CD14-positive monocyte (primary cell): ENCODE measurements around the gene EMID1. TPM values are rescaled to one million over a fixed set of nuclear protein-coding genes. Genes with fewer than 3 reads are reported as not detected.

ENCODE experiments used
- DNase-seq, 3 donors: peaks; one replicate each; pipeline ENCODE4 v3.0.0-alpha.2; 2011 to 2022
- H2AFZ ChIP-seq: 2 replicates; pipeline ENCODE4 v1.6.0; 2012; ENCODE audit warnings: mild to moderate bottlenecking, low read depth, low read length, inconsistent platforms; ENCODE audit not compliant: insufficient read depth, poor library complexity, severe bottlenecking
- H3K27ac ChIP-seq, 2 donors: 1 replicate in 1 of 2; 2 replicates in 1 of 2; pipeline ENCODE4 v1.5.1; 2012 to 2013; ENCODE audit warnings: low read length in 2 of 2, control low read depth in 1 of 2, inconsistent platforms in 1 of 2, low read depth in 1 of 2, mild to moderate bottlenecking in 1 of 2
- H3K27me3 ChIP-seq, 2 donors: one replicate each; pipeline versions ENCODE4 v1.6.0 to v1.6.1; 2011 to 2013; ENCODE audit warnings: low read length in 2 of 2; ENCODE audit not compliant: control insufficient read depth in 2 of 2, insufficient read depth in 2 of 2
- H3K36me3 ChIP-seq, 2 donors: replicated peaks in 1 of 2; 1 replicate in 1 of 2; 2 replicates in 1 of 2; pipeline versions ENCODE4 v1.5.1 to v1.6.1; 2012 to 2013; ENCODE audit warnings: low read length in 2 of 2, control low read depth in 1 of 2, inconsistent platforms in 1 of 2, mild to moderate bottlenecking in 1 of 2; ENCODE audit not compliant: insufficient read depth in 2 of 2, control insufficient read depth in 1 of 2
- H3K4me1 ChIP-seq, 2 donors: 1 replicate in 1 of 2; 2 replicates in 1 of 2; pipeline versions ENCODE4 v1.5.1 to v1.6.1; 2012 to 2013; ENCODE audit warnings: low read length in 2 of 2, control low read depth in 1 of 2, inconsistent platforms in 1 of 2, mild to moderate bottlenecking in 1 of 2, moderate library complexity in 1 of 2; ENCODE audit not compliant: insufficient read depth in 2 of 2, control insufficient read depth in 1 of 2
- H3K4me2 ChIP-seq: replicated peaks from 2 replicates; pipeline ENCODE3; 2012; ENCODE audit warnings: low read length, moderate library complexity, mild to moderate bottlenecking; ENCODE audit not compliant: poor library complexity, severe bottlenecking; ENCODE audit errors: extremely low read depth
- H3K4me3 ChIP-seq, 3 experiments: fragments of 200-600 bp in 1 of 3; sonication (generic) in 1 of 3; replicated peaks in 1 of 3; 1 replicate in 2 of 3; 2 replicates in 1 of 3; pipeline ENCODE4 v1.5.1; 2011 to 2013; ENCODE audit warnings: low read length in 3 of 3, mild to moderate bottlenecking in 3 of 3, control low read depth in 2 of 3, low read depth in 2 of 3, inconsistent platforms in 1 of 3, moderate library complexity in 1 of 3
- H3K79me2 ChIP-seq: 2 replicates; pipeline ENCODE4 v1.6.0; 2012; ENCODE audit warnings: mild to moderate bottlenecking, control low read depth, inconsistent platforms, low read length, moderate library complexity; ENCODE audit not compliant: insufficient read depth
- H3K9ac ChIP-seq: 2 replicates; pipeline ENCODE4 v1.6.0; 2017; ENCODE audit warnings: low read length, mild to moderate bottlenecking; ENCODE audit not compliant: insufficient read depth, poor library complexity, severe bottlenecking
- H3K9me3 ChIP-seq, 2 donors: replicated peaks in 1 of 2; 1 replicate in 1 of 2; 2 replicates in 1 of 2; pipeline versions ENCODE4 v1.5.1 to v1.6.1; 2012 to 2013; ENCODE audit warnings: low read length in 2 of 2, control low read depth in 1 of 2; ENCODE audit not compliant: control insufficient read depth in 1 of 2, insufficient read depth in 1 of 2
- H4K20me1 ChIP-seq: 2 replicates; pipeline ENCODE4 v1.6.0; 2012; ENCODE audit warnings: mild to moderate bottlenecking, low read length, control low read depth, moderate library complexity; ENCODE audit not compliant: insufficient read depth
- H3K27ac Mint-ChIP-seq, 7 donors: one replicate each; pipeline ENCODE4 v1.8.0; 2020; ENCODE audit warnings: mild to moderate bottlenecking in 7 of 7, mixed read lengths in 7 of 7, moderate library complexity in 6 of 7, inconsistent platforms in 2 of 7
- H3K27me3 Mint-ChIP-seq, 3 donors: one replicate each; pipeline ENCODE4 v1.8.0; 2021 to 2022; ENCODE audit warnings: low read depth in 3 of 3, mild to moderate bottlenecking in 3 of 3, mixed read lengths in 3 of 3, moderate library complexity in 3 of 3, inconsistent platforms in 1 of 3
- H3K36me3 Mint-ChIP-seq, 2 donors: one replicate each; pipeline ENCODE4 v1.8.0; 2020; ENCODE audit warnings: mixed read lengths in 2 of 2, inconsistent platforms in 1 of 2, mild to moderate bottlenecking in 1 of 2
- H3K4me1 Mint-ChIP-seq: one replicate; pipeline ENCODE4 v1.8.0; 2020; ENCODE audit warnings: mild to moderate bottlenecking, mixed read lengths
- H3K4me3 Mint-ChIP-seq, 2 donors: one replicate each; pipeline ENCODE4 v1.8.0; 2020; ENCODE audit warnings: mild to moderate bottlenecking in 2 of 2, mixed read lengths in 2 of 2, moderate library complexity in 1 of 2
- H3K9me3 Mint-ChIP-seq, 7 donors: one replicate each; pipeline ENCODE4 v1.8.0; 2020 to 2022; ENCODE audit warnings: mixed read lengths in 7 of 7, mild to moderate bottlenecking in 6 of 7, moderate library complexity in 6 of 7, inconsistent platforms in 2 of 7
- WGBS: methylation state at CpG from one replicate; pipeline ENCODE4 v1.1.5; 2013; ENCODE audit warnings: missing lambda C conversion rate; ENCODE audit not compliant: insufficient coverage; 5-methylcytosine and 5-hydroxymethylcytosine counted together
- intact Hi-C, 2 donors: fragments of 100-400 bp; cut with micrococcal nuclease; formaldehyde crosslinking; loops; one replicate each; pipeline versions ENCODE4 v1.15.0 to v1.15.1; 2023
- polyA plus RNA-seq, 3 donors: library from polyadenylated mRNA; depleted of rRNA in 1 of 3; unstranded in 2 of 3; stranded (reverse) in 1 of 3; fragments of 300-500 nt in 2 of 3; fragments of >200 nt in 1 of 3; fragmentation: Illumina TruSeq in 2 of 3; gene quantifications; 1 replicate in 2 of 3; 2 replicates in 1 of 3; pipeline ENCODE4 v1.2.3, GENCODE V29; 2012 to 2021
- TF ChIP-seq, protein P1 (sequence below): fragments of 200-600 bp; IDR thresholded peaks from one replicate; pipeline ENCODE4 v1.8.0; 2022; ENCODE audit warnings: antibody characterized with exemption, mild to moderate bottlenecking

EMID1 gene
- polyA plus RNA-seq, 3 donors: not detected

DNA sequence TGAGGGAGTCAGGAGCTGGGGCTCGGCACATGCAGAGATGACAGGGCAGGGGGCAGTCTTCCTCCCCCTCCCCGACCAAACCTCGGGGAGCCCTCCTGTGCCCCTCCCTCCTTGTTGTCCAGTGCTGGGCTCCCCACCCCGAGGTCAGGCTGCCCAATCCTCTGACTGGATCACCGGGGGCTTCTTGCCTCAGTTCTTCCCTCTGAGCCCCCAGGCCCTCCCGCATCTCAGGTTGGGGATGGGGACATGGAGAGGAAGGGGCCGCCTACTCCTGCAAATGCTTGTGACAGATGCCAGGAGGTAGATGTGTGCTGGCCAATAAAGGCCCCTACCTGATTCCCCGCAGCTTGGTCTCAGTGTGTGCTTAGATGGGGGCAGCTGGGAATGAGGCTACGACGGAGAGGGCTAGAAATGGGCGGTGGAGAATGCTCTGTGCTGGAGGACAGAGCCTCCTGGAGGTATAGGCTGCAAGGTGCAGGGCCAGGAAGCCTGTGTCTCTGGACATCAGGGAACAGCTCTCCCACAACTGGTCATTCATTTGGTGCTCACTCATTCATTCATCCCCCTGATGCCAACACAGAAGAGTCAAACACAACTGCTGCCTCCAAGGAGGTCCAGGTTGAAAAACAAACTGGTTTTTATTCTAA is 53.7 kb downstream of the EMID1 start:
- no peak for DNase-seq
- H3K27me3 Mint-ChIP-seq: peaks cover 0 to 5% (median 2%) of the 10 kb centered on the region in 3 donors
- peak overlapping the region in 1 of 7 donors; percentile 38 for H3K27ac Mint-ChIP-seq
- no peaks in the 10 kb centered on the region for H3K9me3 ChIP-seq
- TF ChIP-seq, protein P1, sequence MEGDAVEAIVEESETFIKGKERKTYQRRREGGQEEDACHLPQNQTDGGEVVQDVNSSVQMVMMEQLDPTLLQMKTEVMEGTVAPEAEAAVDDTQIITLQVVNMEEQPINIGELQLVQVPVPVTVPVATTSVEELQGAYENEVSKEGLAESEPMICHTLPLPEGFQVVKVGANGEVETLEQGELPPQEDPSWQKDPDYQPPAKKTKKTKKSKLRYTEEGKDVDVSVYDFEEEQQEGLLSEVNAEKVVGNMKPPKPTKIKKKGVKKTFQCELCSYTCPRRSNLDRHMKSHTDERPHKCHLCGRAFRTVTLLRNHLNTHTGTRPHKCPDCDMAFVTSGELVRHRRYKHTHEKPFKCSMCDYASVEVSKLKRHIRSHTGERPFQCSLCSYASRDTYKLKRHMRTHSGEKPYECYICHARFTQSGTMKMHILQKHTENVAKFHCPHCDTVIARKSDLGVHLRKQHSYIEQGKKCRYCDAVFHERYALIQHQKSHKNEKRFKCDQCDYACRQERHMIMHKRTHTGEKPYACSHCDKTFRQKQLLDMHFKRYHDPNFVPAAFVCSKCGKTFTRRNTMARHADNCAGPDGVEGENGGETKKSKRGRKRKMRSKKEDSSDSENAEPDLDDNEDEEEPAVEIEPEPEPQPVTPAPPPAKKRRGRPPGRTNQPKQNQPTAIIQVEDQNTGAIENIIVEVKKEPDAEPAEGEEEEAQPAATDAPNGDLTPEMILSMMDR: no peak
- H2AFZ ChIP-seq: no peak overlapping the region
- no peak overlapping the region for H3K4me3 ChIP-seq
- H3K27ac ChIP-seq: no peak overlapping the region
- no peaks in the 10 kb centered on the region for H3K79me2 ChIP-seq
- no peaks in the 10 kb centered on the region for H4K20me1 ChIP-seq
- H3K36me3 ChIP-seq: peaks cover 0 to 11% of the 10 kb centered on the region in 2 donors
- H3K4me2 ChIP-seq: no peak overlapping the region
- no peaks in the 10 kb centered on the region for H3K4me1 ChIP-seq
- H3K4me3 Mint-ChIP-seq: no peak overlapping the region
- intact Hi-C loops: no loop called here
- H3K36me3 Mint-ChIP-seq: peaks cover 7 to 13% of the 10 kb centered on the region in 2 donors
- H3K27me3 ChIP-seq: no peaks in the 10 kb centered on the region
- H3K9me3 Mint-ChIP-seq: no peaks in the 10 kb centered on the region
- 100% methylated on average over 3 of the region's 11 CpGs for WGBS
- no peak overlapping the region for H3K9ac ChIP-seq
- no peaks in the 10 kb centered on the region for H3K4me1 Mint-ChIP-seq

DNA sequence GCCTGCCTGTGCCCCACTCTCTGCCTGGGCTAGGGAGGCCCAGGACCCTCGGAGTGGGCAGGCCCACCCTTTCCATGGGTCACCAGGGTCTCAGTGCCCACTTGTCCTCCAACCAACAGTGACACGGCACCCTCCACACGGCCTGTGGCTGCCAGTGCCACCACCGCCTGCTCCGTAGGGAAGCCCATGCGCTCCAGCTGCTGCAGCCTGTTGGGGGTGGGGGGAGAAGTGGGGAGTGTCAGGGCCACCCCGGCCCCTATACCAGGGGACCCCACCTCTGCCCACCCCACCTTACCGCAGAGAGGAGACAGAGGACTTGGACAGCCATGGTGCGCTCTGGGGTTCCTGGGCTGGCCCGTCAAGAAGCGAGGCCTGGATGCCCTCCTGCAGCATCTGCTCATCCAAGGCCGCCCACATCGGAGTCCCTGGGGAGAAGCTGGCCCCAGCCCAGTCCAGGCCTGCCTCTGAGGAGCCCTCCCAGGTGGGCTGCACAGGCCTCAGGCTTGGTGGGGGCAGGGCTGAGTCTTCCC is 54.4 kb downstream of the EMID1 start:
- peaks cover 0 to 4% (median 2%) of the 10 kb centered on the region in 3 donors for H3K27me3 Mint-ChIP-seq
- no peak overlapping the region for H3K9ac ChIP-seq
- intact Hi-C loops: loop anchor here in 1 of 2 donors (10.0 kb wide), 1 partner anchor 125 kb away; the partner anchor contains the start of gene AP1B1

More for the DNA sequence above, 54.4 kb downstream of the EMID1 start:
- DNase-seq: no peak
- Mint-ChIP-seq H3K27ac (no peak overlapping the region), H3K9me3 (no peaks in the 10 kb centered on the region), H3K36me3 (peaks cover 8 to 16% of the 10 kb centered on the region in 2 donors), H3K4me3 (no peak overlapping the region), H3K4me1 (no peaks in the 10 kb centered on the region)
- no peaks in the 10 kb centered on the region for H3K27me3 ChIP-seq
- H3K4me1 ChIP-seq: no peaks in the 10 kb centered on the region
- H3K9me3 ChIP-seq: no peaks in the 10 kb centered on the region
- no peaks in the 10 kb centered on the region for H4K20me1 ChIP-seq
- no peak overlapping the region for H3K4me2 ChIP-seq
- H3K27ac ChIP-seq: no peak overlapping the region
- no peak overlapping the region for H3K4me3 ChIP-seq
- WGBS: 96% methylated on average over 7 of the region's 13 CpGs
- no peaks in the 10 kb centered on the region for H3K79me2 ChIP-seq
- H3K36me3 ChIP-seq: peaks cover 1 to 13% of the 10 kb centered on the region in 2 donors
- no peak overlapping the region for H2AFZ ChIP-seq
- TF ChIP-seq, protein P1: no peak
